Measurements from ENCODE around the gene MPV17L2. TPM values are rescaled to one million over a fixed set of nuclear protein-coding genes. Genes with fewer than 3 reads are reported as not detected.

Gene MPV17L2
- total RNA-seq, 1 donor from 2014 or later = 17.2 TPM

- DNase-seq (ENCODE audit: low read depth, low spot score) = no peak
- H3K9me3 Mint-ChIP-seq = no peaks in the 10 kb centered on the region
- H3K27ac Mint-ChIP-seq (ENCODE audit: unreplicated experiment) = no peak overlapping the region
- TF ChIP-seq CTCF (conservative IDR thresholded peaks at IDR 0.05) = no peak
- peaks cover 7% of the 10 kb centered on the region for H3K36me3 Mint-ChIP-seq (ENCODE audit: low read depth)
- H3K4me3 Mint-ChIP-seq = no peak overlapping the region
- no peaks in the 10 kb centered on the region for H3K27me3 Mint-ChIP-seq (ENCODE audit: low read depth)
- peaks cover 7% of the 10 kb centered on the region for H3K4me1 Mint-ChIP-seq
These were observed 28.9 kb upstream of the MPV17L2 start for GRCh38 chr19:18164072-18164471.

- DNase-seq (ENCODE audit: low read depth, low spot score) = no peak
- Mint-ChIP-seq H3K36me3 (ENCODE audit: low read depth) (peaks cover 10% of the 10 kb centered on the region), H3K4me3 (no peak overlapping the region), H3K27ac (ENCODE audit: unreplicated experiment) (no peak overlapping the region), H3K9me3 (no peaks in the 10 kb centered on the region), H3K27me3 (ENCODE audit: low read depth) (no peaks in the 10 kb centered on the region), H3K4me1 (peaks cover 3% of the 10 kb centered on the region)
- TF ChIP-seq CTCF (conservative IDR thresholded peaks at IDR 0.05) = no peak
These were observed 27.0 kb upstream of the MPV17L2 start for GRCh38 chr19:18165794-18166544.

DNA sequence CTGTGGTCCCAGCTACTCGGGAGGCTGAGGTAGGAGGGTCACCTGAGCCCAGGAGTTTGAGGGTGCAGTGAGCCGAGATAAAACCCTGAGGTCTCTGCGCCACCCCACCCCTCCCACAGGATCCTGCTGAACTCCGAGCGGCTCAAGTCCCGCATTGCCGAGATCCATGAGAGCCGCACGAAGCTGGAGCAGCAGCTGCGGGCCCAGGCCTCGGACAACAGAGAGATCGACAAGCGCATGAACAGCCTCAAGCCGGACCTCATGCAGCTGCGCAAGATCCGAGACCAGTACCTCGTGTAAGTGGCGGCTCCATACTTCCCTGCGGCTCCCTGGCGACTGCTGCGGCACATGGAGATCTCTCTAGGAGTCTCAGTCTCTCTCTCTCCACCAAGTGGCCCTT lies 26.0 kb upstream of the MPV17L2 start:
- H3K9me3 Mint-ChIP-seq = no peaks in the 10 kb centered on the region
- H3K4me1 Mint-ChIP-seq = no peaks in the 10 kb centered on the region
- peaks cover 10% of the 10 kb centered on the region for H3K36me3 Mint-ChIP-seq (ENCODE audit: low read depth)
- no peaks in the 10 kb centered on the region for H3K27me3 Mint-ChIP-seq (ENCODE audit: low read depth)
- H3K4me3 Mint-ChIP-seq = no peak overlapping the region
- H3K27ac Mint-ChIP-seq (ENCODE audit: unreplicated experiment) = no peak overlapping the region
- DNase-seq (ENCODE audit: low read depth, low spot score) = no peak
- TF ChIP-seq CTCF (conservative IDR thresholded peaks at IDR 0.05) = no peak

DNA sequence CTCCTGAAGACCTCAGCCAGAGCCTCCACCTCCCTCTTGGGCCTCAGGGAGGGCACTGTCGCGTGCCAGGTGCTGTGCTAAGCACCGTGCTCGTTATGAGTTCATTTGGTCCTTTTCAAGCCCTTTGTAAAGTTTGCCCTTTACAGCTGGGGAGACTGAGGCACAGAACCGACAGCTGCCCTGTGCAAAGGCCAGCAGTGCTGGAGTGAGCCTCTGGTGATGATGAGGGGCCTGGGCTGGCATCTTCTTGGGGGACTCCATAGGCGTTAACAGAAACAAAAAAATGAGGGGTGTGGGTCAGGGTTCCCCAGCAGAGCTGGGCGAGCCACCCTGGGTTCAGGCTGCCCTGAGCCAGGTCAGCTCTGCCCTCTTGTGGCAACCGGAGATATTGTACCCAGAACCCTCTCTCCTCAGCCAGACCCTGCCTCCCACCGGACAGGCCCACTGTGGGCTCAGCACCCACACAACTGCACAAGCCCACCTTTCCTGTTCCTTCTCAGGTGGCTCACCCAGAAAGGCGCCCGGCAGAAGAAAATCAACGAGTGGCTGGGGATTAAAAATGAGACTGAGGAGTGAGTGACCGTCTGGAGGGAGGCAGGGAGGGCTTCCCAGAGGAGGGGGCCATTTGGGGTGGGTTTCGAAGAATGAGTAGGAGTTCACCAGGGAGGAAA lies 24.9 kb upstream of the MPV17L2 start:
- H3K4me1 Mint-ChIP-seq = no peaks in the 10 kb centered on the region
- peaks cover 10% of the 10 kb centered on the region for H3K36me3 Mint-ChIP-seq (ENCODE audit: low read depth)
- H3K27ac Mint-ChIP-seq (ENCODE audit: unreplicated experiment) = no peak overlapping the region
- H3K4me3 Mint-ChIP-seq = peak overlapping the region; percentile 41
- TF ChIP-seq CTCF (conservative IDR thresholded peaks at IDR 0.05) = peak; percentile 76
- H3K27me3 Mint-ChIP-seq (ENCODE audit: low read depth) = peaks cover 5% of the 10 kb centered on the region
- no peaks in the 10 kb centered on the region for H3K9me3 Mint-ChIP-seq
- peak; percentile 61 for DNase-seq (ENCODE audit: low read depth, low spot score)

- no peak for DNase-seq (ENCODE audit: low read depth, low spot score)
- TF ChIP-seq CTCF (conservative IDR thresholded peaks at IDR 0.05) = no peak
- Mint-ChIP-seq H3K9me3 (no peaks in the 10 kb centered on the region), H3K27me3 (ENCODE audit: low read depth) (peaks cover 12% of the 10 kb centered on the region), H3K4me1 (peaks cover 1% of the 10 kb centered on the region), H3K36me3 (ENCODE audit: low read depth) (peaks cover 8% of the 10 kb centered on the region), H3K27ac (ENCODE audit: unreplicated experiment) (no peak overlapping the region), H3K4me3 (no peak overlapping the region)
These were observed 24.2 kb upstream of the MPV17L2 start for GRCh38 chr19:18168673-18169381.
